Retinal pigment epithelial cell (primary cell): ENCODE results near the gene LRIG1.

Experiments
- DNase-seq: peaks from one replicate; pipeline ENCODE4 v3.0.0-alpha.2; 2010; ENCODE audit warnings: low read depth
- H3K4me3 ChIP-seq: 2 replicates; pipeline ENCODE4 v1.5.1; 2011; ENCODE audit warnings: mild to moderate bottlenecking, low read length, control low read depth, moderate library complexity
- TF ChIP-seq, protein P1 (sequence below): conservative IDR thresholded peaks from 2 replicates; pipeline ENCODE4 v1.5.1; 2011; ENCODE audit warnings: low read depth, low read length, control low read depth, inconsistent platforms

LRIG1 gene

DNA sequence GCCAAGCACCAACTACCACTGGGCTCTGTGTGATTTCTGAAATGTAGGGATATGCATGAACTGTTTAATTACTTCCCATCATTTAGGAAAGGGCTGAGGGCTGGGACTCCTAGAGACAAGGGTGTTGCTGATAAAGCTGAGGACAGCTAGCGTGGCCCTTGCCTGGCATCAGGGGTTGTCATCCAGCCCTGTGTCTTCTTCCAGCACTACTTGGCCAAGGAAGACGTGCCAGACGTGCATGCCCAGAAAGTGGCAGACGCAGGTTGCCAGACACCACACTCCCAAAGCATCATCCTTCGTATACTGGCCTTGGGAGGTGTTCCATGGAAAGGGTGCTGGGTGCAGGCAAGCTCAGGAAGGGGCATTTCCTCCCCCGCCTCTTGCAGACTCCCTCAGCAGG, 64.8 kb downstream of the LRIG1 start:
- no peak overlapping the region for H3K4me3 ChIP-seq
- no peak for DNase-seq
- TF ChIP-seq, protein P1, sequence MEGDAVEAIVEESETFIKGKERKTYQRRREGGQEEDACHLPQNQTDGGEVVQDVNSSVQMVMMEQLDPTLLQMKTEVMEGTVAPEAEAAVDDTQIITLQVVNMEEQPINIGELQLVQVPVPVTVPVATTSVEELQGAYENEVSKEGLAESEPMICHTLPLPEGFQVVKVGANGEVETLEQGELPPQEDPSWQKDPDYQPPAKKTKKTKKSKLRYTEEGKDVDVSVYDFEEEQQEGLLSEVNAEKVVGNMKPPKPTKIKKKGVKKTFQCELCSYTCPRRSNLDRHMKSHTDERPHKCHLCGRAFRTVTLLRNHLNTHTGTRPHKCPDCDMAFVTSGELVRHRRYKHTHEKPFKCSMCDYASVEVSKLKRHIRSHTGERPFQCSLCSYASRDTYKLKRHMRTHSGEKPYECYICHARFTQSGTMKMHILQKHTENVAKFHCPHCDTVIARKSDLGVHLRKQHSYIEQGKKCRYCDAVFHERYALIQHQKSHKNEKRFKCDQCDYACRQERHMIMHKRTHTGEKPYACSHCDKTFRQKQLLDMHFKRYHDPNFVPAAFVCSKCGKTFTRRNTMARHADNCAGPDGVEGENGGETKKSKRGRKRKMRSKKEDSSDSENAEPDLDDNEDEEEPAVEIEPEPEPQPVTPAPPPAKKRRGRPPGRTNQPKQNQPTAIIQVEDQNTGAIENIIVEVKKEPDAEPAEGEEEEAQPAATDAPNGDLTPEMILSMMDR: no peak

DNA sequence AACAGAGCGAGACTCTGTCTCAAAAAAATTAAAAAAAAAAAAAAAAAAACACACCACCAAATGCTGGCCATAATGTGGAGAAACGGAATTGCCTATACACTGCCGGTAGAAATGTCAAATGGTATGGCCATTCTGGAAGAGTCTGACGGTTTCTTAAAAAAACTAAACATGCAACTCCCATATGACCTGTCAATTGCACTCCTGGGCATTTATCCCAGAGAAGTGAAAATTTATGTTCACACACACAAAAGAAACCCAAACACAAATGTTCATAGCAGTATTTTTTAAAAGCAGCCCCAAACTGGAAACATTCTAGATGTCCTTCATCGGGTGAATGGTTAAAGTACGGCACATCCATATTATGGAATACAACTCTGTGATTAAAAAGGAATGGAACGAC, 66.1 kb downstream of the LRIG1 start:
- DNase-seq: no peak
- no peak overlapping the region for H3K4me3 ChIP-seq
- TF ChIP-seq, protein P1: no peak

DNA sequence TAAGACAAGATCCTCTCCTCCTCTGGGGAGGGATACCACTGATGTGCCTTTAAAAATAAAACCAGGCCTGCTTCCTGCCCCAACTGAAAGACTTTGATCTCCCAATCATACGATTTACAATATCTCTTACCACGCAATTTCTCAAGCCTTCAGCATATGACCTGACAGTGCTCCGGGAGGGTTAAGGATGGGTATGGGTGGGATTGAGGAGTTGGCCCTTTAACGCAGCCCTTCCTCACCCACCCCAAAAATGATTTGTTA, 67.4 kb downstream of the LRIG1 start:
- H3K4me3 ChIP-seq: no peak overlapping the region
- TF ChIP-seq, protein P1: no peak
- no peak for DNase-seq

DNA sequence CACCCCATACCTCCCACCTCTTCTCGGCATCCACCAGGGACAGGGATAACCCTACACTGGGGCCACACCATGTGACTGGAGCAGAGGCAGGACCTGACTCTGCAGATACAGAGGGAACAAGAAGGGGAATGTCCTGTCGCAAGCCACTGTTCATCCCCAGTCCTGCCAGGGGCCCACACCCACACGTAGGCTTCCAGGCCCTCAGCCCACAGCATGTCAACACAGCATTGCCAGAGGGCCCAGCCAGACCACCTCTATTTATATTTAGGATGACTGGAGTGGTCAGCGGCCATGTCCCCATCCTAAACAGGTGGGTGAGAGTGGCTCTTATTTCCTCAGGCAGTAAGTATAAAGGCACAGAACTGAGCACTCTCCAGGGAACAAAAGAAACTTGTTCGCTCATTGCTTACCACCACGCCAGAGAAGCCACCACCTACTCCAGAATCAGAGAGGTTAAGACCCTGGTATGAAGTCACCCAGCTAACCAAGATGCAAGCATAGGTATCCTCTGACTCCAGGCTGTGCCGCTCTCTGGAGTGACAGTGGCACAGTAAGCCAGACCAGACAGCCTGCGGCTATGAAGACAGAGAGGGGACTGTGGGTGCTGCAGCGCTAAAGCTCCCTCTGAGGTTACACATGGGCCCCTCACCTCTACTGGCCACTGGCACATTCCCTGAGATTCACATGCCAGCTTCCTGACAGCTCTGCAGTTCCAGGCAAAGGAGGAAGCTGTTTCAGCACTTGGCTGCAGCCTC, 67.9 kb downstream of the LRIG1 start:
- no peak for DNase-seq
- TF ChIP-seq, protein P1: no peak
- no peak overlapping the region for H3K4me3 ChIP-seq

DNA sequence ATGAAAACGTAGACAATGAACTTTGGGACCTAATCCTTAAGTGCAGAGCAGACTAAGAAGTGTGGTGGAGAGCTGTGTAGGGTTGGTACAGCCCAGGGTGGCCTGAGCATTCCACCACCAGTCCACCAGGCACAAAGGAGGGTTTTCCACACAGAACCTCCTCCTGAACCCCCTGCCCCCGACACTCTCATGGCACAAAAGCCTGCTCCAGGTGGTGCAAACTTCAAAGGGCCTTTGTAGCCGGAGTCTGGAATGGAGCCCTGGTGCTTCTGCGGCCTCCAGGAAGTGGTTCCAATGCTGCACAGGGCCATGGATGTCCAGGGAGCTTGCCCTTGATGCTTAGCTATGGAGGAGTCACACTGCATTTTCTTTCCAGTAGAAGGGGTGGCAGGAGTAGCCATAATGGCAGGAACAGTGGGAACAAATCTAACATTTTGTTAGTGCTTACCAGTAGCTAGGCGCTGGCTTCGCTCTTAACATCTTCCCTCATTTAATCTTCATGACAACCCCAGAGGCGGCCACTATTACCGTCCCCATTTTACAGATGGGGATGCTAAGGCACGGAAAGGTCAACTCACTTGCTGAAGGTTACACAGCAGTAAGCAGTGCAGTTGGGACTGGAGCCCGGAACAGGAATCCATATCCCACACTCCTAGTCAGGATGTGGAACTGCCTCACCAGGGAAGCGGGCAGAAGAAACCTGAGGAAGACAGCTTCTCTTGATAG, 68.6 kb downstream of the LRIG1 start:
- no peak overlapping the region for H3K4me3 ChIP-seq
- no peak for DNase-seq
- TF ChIP-seq, protein P1: no peak

DNA sequence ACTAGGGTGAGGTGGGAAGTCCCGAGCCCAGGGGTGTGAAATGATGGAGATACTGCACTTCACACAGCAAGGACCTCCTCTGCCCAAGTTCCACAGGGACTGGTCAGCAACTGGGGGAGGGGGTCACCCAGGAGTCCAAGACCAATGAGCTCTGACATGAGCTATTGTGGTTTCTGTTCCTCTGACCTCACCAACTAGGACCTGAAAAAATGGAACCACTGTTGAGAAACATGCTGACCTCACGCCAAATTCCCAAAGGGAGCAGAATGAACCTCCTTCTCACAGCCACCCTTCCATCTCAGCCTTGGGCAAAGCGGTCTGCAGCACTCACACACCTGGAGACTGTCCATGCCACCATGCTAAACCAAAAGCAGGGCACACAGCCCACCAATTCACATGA, 69.3 kb downstream of the LRIG1 start:
- TF ChIP-seq, protein P1: no peak
- H3K4me3 ChIP-seq: no peak overlapping the region
- no peak for DNase-seq

DNA sequence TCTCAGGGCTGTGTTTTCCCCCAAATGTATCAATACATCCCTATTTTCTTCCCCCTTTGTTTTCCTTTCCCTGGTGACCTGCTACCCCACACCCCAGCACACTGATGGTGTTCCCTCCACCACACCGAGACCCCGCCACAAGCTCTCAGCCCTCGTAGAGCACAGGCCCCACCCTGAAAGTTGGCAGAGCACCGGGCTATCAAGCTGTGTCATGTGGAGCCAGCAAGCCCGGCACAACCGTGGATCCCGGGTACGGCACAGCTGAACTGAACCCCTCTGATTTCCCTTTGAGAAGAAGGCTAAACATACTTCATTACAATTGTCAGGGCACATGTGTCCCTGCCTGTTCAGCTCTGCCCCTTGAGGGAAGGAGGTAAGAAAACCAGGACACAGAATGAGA, 69.9 kb downstream of the LRIG1 start:
- DNase-seq: no peak
- TF ChIP-seq, protein P1: no peak
- H3K4me3 ChIP-seq: no peak overlapping the region
